Measurements from ENCODE around the gene DNAJA3. TPM values are rescaled to one million over a fixed set of nuclear protein-coding genes. Genes with fewer than 3 reads are reported as not detected.

DNAJA3 gene
- total RNA-seq, 1 experiment from 2014 or later = 93.3 TPM

- H3K9me2 ChIP-seq (ENCODE audit: insufficient read depth) = no peaks in the 10 kb centered on the region
- RAD21 ChIA-PET (ENCODE audit: low non-redundant PET in 1 of 2, low total read pairs in 2 of 2, uncharacterized antibody in 2 of 2, unreplicated experiment in 2 of 2) = no interaction called here
Measured at GRCh38 chr16:4450430-4450829, 24.8 kb downstream of the DNAJA3 start.

More at GRCh38 chr16:4450430-4450829, 24.8 kb downstream of the DNAJA3 start:
- no peak overlapping the region for H3K4me3 ChIP-seq (replicated peaks in 1 of 2; ENCODE audit: low read depth in 1 of 2, low read length in 2 of 2)
- H3K9ac ChIP-seq (ENCODE audit: low read length) = no peak overlapping the region
- H3K27ac ChIP-seq (ENCODE audit: low read depth, low read length) = no peak overlapping the region
- no TSS peak for BruUV-seq (replicated peaks)
- peaks cover 3% of the 10 kb centered on the region; the same call in 1 of the 2 replicates for H3K79me2 ChIP-seq (ENCODE audit: insufficient read depth, low read length)
- H3K4me2 ChIP-seq (ENCODE audit: low read length) = no peak overlapping the region
- no peaks in the 10 kb centered on the region for H3K9me3 ChIP-seq (ENCODE audit: control insufficient read depth in 1 of 2, insufficient read depth in 1 of 2, low read depth in 1 of 2, low read length in 2 of 2)
- TF ChIP-seq, protein P1, sequence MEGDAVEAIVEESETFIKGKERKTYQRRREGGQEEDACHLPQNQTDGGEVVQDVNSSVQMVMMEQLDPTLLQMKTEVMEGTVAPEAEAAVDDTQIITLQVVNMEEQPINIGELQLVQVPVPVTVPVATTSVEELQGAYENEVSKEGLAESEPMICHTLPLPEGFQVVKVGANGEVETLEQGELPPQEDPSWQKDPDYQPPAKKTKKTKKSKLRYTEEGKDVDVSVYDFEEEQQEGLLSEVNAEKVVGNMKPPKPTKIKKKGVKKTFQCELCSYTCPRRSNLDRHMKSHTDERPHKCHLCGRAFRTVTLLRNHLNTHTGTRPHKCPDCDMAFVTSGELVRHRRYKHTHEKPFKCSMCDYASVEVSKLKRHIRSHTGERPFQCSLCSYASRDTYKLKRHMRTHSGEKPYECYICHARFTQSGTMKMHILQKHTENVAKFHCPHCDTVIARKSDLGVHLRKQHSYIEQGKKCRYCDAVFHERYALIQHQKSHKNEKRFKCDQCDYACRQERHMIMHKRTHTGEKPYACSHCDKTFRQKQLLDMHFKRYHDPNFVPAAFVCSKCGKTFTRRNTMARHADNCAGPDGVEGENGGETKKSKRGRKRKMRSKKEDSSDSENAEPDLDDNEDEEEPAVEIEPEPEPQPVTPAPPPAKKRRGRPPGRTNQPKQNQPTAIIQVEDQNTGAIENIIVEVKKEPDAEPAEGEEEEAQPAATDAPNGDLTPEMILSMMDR (IDR thresholded peaks at IDR 0.05 in 2 of 3, conservative IDR thresholded peaks at IDR 0.05 in 1 of 3; ENCODE audit: borderline replicate concordance in 1 of 3, insufficient read depth in 1 of 3, low read depth in 2 of 3, low read length in 2 of 3) = no peak
- no peak for TF ChIP-seq REST (IDR thresholded peaks at IDR 0.05; ENCODE audit: low read depth)
- no peak for TF ChIP-seq TCF7L2 (IDR thresholded peaks at IDR 0.05; ENCODE audit: borderline replicate concordance, extremely low read depth, insufficient read depth, insufficient read length)
- no peak for TF ChIP-seq SRF (IDR thresholded peaks at IDR 0.05; ENCODE audit: low read depth)
- no peak for TF ChIP-seq EZH2phosphoT487 (IDR thresholded peaks at IDR 0.05; ENCODE audit: borderline replicate concordance)
- no peak for TF ChIP-seq POLR2A (IDR thresholded peaks at IDR 0.05; ENCODE audit: borderline replicate concordance, extremely low read depth, insufficient read depth, insufficient read length)
- TF ChIP-seq, protein P2, sequence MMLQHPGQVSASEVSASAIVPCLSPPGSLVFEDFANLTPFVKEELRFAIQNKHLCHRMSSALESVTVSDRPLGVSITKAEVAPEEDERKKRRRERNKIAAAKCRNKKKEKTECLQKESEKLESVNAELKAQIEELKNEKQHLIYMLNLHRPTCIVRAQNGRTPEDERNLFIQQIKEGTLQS (IDR thresholded peaks at IDR 0.05) = no peak
- TF ChIP-seq YY1 (IDR thresholded peaks at IDR 0.05; ENCODE audit: extremely low read depth, insufficient replicate concordance, low read depth, low read length) = no peak
- TF ChIP-seq SIN3A (IDR thresholded peaks at IDR 0.05; ENCODE audit: low read depth) = no peak
- no peak for TF ChIP-seq CEBPB (IDR thresholded peaks at IDR 0.05; ENCODE audit: low read depth)
- TF ChIP-seq POLR2AphosphoS5 (IDR thresholded peaks at IDR 0.05; ENCODE audit: low read depth, low read length) = no peak
- TF ChIP-seq EZH2 (IDR thresholded peaks at IDR 0.05) = no peak
- TF ChIP-seq SP1 (IDR thresholded peaks at IDR 0.05; ENCODE audit: low read depth) = no peak
- no peak for TF ChIP-seq RAD21 (IDR thresholded peaks at IDR 0.05; ENCODE audit: low read depth)
- TF ChIP-seq JUND (IDR thresholded peaks at IDR 0.05) = no peak
- TF ChIP-seq MAX (IDR thresholded peaks at IDR 0.05) = no peak
- intact Hi-C loops (cut with micrococcal nuclease) = no loop called here
- ChIA-PET CTCF (no interaction called here), POLR2A (no interaction called here)
- peaks cover 18 to 68% of the 10 kb centered on the region in 2 experiments for H3K36me3 ChIP-seq (ENCODE audit: control insufficient read depth in 1 of 2, insufficient read depth in 2 of 2, low read length in 2 of 2)
- DNase-seq (ENCODE audit: low read depth, low spot score) (no peak), ATAC-seq (no peak)
- no peaks in the 10 kb centered on the region for H4K20me1 ChIP-seq (ENCODE audit: insufficient read depth)
- no peak overlapping the region for H2AFZ ChIP-seq (ENCODE audit: low read depth, low read length, poor library complexity, severe bottlenecking)
- H3K27me3 ChIP-seq (ENCODE audit: insufficient read depth, low read length) = no peaks in the 10 kb centered on the region
- H3K4me1 ChIP-seq (ENCODE audit: control insufficient read depth in 1 of 2, insufficient read depth in 2 of 2, low read length in 2 of 2) = no peaks in the 10 kb centered on the region
